Measurements from ENCODE around the gene LRP5.

DNA sequence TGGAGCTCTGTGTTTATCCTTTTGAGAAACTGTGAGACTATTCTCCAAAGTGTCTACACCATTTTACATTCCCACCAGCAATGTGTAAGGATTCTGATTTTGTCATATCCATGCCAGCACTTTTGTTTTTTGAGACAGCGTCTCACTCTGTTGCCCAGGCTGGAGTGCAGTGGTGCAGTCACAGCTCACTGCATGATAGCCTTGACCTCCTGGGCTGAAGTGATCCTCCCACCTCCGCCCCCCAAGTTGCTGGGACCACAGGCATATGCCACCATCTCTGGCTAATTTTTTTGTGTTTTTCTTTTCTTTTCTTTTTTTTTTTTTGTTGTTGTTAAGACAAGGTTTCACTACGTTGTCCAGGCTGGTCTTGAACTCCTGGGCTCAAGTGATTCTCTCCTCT lies 183.5 kb downstream of the LRP5 start:
- TF ChIP-seq EZH2phosphoT487 (IDR thresholded peaks at IDR 0.05; ENCODE audit: borderline replicate concordance, low read length) (no peak), CTCF (IDR thresholded peaks at IDR 0.05; ENCODE audit: low read depth, low read length, poor library complexity, severe bottlenecking) (no peak)
